ENCODE data around the gene EPHB1.

DNA sequence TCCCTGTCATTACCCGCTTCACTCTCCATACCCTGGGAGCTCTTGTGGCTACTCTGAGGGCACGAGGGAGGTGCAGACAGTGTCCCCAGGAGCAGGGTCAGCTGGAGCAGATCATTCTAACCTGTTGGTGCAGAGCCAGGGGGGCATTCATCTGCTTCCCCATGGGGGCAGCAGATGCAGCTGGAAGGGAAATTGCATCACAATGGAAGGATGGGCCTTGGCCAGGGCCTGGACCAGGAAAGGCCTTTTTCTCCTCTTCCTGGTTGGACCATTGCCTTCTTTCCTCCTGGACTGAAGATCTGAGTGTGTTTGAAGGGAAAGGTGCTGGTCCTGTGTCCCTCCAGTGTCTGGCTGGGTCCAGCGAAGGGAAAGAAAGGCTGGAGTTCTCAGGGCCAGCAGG is 55.7 kb downstream of the EPHB1 start:
- TF ChIP-seq, protein P1, sequence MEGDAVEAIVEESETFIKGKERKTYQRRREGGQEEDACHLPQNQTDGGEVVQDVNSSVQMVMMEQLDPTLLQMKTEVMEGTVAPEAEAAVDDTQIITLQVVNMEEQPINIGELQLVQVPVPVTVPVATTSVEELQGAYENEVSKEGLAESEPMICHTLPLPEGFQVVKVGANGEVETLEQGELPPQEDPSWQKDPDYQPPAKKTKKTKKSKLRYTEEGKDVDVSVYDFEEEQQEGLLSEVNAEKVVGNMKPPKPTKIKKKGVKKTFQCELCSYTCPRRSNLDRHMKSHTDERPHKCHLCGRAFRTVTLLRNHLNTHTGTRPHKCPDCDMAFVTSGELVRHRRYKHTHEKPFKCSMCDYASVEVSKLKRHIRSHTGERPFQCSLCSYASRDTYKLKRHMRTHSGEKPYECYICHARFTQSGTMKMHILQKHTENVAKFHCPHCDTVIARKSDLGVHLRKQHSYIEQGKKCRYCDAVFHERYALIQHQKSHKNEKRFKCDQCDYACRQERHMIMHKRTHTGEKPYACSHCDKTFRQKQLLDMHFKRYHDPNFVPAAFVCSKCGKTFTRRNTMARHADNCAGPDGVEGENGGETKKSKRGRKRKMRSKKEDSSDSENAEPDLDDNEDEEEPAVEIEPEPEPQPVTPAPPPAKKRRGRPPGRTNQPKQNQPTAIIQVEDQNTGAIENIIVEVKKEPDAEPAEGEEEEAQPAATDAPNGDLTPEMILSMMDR (IDR thresholded peaks at IDR 0.05) = no peak
- TF ChIP-seq POLR2A (IDR thresholded peaks at IDR 0.05) = no peak
